NCI-H345 treated with DMSO at 0.1 percent for 48 hours (cell line): ENCODE data around the gene IL1F10.

Experiments used
- DNase-seq: peaks from one replicate; lab custom pipeline; 2025; ENCODE audit not compliant: unreplicated experiment; lab: John Stamatoyannopoulos, UW

IL1F10 gene, protein sequence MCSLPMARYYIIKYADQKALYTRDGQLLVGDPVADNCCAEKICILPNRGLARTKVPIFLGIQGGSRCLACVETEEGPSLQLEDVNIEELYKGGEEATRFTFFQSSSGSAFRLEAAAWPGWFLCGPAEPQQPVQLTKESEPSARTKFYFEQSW

DNA sequence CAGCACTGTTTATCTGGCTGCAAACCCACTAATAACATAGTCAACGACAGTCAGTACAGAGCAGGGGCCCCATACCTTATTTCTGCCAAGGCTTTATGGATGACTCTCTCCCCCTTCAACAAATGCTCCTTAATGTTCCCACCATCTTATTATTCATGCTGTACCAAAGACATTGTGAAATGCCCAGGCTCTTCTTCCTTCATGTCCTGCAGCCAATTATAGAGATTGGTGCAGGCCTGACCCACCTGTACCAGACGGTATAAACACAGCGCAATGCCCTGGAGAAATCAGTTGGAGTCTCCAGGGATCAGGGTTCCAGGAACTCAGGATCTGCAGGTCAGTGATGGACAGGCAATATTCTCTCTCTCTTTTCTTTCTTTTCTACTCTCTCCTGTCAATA lies at the start of gene IL1F10:
IL1F10 (plus strand) TSS at position 290 of the 400 bp plus-strand sequence. CDS start 4,769 bp downstream, outside the sequence.
- no peak for DNase-seq

DNA sequence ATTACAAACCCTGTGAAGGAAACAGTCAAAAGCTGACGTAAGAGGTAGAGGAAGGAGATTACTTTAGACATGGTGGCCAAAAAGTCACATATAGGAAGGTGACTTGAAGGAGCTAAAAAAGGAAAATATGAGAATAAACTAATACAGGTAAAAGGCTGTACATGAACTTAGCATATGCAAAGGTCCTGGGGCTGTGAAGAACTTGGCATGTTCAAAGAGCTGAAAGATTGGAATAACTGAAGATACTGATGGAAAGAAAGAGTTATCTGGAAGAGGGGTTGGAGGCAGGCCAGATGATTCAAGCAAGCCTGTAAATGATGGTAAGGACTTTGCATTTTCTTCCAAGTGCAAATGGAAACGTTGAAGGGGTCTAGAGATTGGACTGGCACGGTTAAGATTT lies 49.3 kb upstream of the IL1F10 start:
- no peak for DNase-seq

DNA sequence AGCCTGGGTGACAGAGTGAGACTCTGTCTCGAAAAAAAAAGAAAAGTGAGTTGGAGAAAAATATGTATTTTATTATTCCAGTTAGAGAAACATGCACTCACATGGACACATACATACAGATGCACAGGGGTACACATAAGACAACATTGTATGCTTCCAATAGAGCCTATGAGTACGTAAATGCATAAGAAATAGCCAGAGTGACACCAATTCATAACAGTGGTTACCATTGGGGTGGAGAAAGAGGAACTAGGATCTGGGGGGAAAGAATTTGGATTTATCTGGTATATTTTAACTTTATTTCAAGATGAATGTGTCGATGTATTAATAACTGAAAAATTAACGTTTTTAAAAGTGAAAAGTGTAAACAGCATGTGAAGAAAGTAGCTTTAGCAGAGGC lies 46.5 kb upstream of the IL1F10 start:
- no peak for DNase-seq

DNA sequence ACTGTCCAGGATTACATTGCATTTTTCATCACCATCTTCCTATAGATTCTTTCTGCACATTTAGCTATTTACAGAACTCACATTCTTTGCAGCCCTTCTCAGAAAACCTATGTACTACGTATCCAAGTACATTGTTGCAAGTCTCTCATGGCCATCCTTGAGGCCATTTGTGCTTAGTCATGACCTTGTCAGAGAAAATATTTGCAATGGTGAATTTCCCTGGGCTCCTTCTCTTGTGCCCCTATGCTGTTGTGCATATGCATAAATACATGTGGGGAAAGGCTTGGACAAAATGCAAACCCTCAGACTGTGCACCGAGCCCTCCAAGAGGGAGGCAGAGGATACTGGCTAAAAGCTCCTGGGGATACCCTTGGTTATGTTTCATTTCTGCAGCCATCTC lies 43.0 kb upstream of the IL1F10 start:
- no peak for DNase-seq

DNA sequence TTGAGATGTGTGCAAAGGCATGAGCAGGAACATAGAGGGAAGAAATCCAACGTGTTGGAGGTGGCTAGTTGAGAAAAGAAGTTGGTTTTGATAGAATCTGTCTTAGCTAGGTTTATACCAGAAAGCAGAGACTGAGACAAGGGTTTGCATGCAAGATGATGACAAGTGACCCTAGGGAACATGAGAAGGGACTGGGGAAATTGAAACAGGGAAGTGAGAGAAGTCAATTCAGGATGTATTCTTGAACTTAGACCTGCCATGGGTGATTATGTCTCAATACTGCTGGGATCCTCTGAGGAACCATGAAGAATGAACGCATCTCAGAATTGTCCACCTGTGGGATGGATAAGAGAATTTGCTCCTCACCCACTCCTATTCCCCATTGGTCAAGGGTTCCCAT lies 42.0 kb upstream of the IL1F10 start:
- DNase-seq: no peak

DNA sequence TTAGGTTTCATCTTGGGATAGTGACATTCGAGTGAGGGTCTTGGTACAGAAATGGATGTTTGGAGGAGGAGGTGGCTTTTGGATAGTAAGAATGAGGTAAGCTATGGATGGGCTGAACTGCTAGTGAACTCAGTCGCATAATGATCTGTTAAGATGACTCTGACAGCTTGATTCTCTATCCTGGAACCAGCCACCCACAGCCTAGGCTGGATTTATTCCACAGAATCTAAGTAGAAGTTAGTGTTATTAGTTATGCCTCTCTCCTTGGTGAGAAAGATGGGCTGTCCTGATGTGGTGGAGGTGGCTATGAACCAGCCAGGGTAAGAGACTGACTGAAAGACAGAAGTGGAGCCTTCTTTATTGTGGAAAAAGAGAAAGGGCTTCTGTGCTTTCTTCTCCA lies 40.1 kb upstream of the IL1F10 start:
- DNase-seq: no peak

DNA sequence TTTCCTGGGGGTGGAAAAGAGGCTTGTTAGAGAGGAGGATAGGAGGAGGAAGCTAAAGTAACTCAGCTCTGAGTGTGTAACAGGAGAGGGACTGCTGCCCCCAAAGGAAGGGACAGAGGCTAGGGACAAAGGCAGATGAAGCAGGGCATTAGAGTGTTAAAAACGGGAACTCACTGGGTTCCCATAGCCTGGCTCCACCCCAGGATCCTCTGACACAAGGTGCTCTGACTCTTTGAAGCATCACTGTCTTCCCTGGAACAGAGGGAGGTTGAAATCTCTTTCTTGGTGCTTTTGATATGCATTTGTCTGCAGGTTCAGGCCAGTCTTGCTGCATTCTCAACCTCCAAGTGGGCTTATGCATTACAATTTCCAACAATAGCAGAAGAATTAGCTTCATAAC lies 39.7 kb upstream of the IL1F10 start:
- no peak for DNase-seq

DNA sequence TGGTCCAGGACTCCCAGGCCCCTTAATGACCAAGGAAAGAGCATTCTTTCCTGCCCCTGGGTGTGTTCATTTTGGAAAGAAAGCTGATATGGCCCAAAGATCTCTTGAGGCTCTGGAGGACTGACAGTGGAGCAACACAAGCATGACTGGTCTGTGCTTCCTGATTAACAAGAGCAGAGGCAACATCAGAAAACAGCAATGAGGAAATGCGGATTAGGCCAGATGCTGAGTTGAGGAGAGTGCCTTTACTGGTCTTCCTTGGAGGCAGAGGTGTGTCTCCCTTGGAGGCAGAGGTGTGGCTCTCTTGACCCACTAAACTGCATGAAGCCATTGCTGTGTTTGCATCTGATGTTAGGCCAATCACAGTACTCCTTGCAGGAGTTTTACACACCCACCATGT lies 35.0 kb upstream of the IL1F10 start:
- no peak for DNase-seq

DNA sequence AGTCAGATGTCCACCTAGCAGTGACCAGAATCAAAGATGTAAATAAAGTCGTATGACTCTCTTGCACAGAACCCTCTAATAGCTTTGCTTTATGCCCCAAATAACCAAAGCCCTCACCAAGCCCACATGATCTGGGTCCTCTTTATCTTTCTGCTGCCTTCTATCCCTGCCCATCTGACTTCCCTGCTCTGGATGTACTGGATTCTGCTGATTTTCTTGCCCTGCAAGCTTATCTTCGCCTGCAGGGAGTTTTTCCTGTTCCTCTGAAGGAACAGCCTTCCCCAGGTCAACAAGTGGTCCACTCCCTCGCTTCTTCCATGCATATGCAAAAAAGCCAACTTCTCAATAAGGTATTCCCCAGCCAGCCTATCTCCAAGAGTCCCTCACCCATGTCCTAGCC lies 33.8 kb upstream of the IL1F10 start:
- DNase-seq: no peak

DNA sequence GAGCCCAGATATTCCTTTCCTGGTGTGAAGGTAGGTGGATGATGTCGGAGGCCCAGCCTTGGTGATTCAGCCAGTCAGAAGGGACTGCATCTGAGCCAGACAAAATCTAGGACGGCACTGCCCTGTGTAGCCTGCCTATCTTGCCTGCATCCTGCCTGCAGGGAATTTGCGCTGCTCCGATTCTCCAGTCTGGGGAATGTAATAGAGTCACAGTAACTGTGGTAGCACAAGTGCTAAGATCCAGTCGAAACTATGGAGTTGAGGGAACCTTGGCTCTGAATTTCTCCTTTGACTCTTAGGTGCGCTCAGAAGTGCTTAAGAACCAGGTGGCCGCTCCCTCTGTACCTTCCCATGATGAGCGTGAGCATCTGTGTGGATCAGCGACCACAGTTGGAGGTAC lies 31.0 kb upstream of the IL1F10 start:
- no peak for DNase-seq

DNA sequence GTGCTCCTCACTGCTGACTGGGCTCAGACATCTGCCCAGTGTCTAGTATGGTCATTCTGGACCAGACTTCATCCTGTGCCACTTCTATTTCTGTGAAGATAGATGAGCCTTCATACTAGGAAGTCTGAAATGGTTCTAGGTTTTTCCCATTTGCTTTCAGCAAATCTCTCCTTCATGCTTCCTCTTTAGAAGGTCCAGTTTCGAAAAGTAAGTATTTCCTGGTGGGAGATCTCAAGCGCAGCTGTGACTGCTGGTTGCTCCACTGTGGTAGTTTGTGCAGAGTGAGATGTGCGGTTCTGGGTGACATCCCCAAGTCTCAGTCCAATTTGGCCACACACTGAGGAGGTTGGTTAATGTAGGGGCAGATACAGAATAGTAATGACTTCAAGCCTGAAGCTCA lies 29.5 kb upstream of the IL1F10 start:
- no peak for DNase-seq

DNA sequence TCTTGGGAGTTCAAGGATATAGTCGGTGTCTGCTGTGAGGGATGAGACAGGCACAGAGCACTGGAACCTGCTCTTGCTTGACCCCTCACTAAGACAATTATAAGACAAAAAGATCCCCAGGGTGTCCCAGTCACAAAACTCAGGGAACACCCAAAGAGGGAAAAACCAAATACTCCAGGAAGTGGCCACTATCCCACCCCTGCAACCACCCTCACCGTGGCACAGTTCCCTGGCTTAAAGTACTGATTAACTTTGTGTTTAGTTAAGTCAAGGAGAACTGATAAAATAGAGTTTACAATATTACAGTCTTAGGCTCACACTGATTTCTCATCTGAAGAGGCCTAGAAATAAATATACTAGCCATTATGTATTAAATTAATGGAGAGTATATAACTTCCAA lies 28.6 kb upstream of the IL1F10 start:
- no peak for DNase-seq

DNA sequence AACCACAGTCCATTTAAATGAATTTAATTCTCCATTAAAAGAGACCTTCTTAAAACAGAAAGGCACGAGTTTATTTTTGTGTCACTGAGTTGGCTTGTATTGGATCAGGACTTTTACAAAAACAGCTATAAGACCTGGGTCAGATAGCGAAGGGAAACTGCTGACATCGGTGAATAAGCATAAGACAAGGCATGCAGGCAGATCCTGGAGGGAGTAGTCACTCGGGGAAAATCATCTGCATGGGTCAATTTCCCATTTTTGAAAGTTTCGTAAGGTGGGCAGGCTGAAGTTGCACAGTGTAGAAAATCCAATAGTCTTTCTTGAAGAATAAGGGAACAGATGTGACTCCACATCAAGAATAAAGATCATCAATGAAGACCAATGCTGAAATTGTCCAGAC lies 28.1 kb upstream of the IL1F10 start:
- DNase-seq: no peak

DNA sequence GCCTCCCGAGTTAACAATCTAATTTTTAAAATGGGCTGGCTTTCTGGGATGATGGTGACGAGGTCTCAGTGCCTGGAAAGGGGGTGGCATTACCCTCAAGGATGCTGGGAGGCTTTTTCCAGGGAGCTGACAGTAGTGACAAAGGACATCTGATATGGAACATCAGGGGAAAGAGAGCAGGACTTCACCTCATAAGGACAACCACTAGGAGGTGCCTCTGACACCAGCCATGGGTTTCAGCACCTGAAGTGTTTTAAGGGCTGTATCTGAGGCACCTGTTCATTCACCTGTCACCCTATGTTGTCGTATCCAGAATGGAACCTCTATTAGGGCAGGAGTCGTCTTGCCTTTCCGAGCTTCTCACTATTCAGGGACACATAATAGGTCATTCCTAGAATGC lies 25.9 kb upstream of the IL1F10 start:
- DNase-seq: no peak

DNA sequence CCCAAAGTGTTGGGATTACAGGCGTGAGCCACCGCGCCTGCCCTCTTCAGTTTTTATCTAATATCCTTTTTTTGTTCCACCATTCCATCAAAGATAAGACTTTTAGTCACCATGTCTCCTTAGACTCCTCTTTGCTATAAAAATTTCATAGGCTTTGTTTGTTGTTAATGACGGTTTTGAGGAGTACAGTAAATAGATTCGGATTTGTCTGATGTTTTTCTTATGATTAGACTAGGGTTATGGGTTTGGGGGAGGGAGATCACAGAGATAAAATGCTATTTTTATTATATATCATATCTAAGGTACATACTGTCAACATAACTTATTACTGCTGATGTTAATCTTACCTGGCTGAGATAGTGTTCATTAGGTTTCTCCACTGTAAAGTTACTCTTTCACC lies 21.3 kb upstream of the IL1F10 start:
- no peak for DNase-seq

DNA sequence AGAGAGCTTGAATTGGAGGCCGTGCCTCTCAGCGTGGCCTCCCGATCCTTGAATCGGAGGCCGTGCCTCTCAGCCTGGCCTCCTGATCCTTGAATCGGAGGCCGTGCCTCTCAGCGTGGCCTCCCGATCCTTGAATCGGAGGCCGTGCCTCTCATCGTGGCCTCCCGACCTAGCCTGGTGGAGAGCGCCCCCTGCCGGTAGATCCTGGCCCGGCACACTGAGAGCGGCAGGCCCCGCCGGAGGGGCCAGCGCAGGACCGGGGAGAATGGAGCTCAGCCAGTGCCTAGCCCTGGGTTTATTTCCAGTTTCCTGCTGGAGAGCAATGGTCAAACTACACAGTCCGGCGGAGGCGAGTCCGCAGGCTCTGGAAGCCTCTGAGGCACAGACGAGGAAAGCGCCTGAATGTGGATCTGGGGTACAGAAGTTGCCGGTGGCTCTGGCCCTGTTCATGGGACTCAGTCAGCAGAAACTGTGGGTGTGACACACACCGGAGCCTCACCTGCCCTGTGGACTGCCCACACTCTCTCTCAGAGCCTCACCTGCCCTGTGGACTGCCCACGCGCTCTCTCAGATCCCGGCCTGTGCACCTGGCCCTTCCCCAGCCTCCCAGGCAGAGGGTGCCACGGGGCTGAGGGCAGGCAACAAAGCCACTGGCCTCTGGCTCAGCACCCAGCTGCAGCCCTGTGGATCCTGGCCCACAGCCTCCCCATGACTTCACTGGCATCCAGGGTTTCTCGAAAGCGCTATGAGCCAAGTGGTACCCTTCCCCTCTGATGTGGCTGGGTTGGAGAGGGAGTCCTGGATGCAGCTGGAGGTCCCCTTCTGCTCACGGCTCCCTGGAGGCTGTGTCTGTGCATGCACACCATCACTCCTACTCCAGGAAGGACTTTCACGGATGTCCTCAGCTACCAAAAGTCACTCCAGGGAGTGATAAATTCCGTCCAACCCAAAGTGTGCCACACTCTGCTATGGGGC lies 16.6 kb upstream of the IL1F10 start:
- no peak for DNase-seq

DNA sequence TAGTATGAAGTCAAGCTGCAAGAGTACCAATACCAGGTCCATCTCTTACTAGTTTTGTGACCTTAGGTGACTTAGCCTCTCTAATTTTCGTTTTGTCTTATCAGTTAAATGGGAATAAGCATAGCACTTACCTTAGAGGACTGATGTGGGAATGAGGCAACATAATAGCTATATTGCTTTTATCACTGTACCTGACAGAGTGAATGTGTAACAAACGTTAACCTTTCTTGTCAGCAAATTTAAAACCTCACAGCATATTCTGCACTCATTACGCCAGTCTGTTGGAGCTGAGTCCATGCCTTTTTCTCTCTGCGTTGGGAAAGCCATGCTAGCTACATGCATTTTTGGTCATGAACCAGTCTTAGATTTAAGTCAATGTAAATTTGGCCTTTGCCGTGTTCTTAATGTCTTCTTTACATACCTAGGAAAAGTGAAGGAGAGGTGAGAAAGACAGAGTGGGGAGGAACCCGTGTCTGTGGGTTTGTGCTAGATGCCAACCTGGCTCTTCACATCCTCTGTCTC lies 15.3 kb upstream of the IL1F10 start, which contains the start of gene IL36B:
IL36B (minus strand) TSS at position 472 of the 522 bp plus-strand sequence.
- DNase-seq: no peak

DNA sequence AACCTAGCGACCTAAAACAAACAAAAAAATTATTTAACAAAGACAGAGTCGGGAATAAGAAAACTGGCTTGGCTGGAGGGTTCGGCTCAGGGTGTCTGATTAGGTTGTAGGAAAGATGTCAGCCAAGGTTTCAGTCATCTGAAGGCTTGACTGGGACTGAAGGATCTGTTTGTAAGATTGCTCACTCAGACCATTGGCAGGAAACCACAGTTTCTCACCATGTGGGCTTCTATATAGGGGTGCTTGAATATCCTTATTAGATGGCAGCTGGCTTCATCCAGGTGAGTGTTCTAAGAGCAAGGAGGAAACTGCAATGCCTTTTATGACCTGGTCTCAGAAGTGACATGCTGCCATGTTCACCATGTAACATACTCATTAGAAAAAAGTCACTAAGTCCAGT lies 14.1 kb upstream of the IL1F10 start:
- DNase-seq: no peak

DNA sequence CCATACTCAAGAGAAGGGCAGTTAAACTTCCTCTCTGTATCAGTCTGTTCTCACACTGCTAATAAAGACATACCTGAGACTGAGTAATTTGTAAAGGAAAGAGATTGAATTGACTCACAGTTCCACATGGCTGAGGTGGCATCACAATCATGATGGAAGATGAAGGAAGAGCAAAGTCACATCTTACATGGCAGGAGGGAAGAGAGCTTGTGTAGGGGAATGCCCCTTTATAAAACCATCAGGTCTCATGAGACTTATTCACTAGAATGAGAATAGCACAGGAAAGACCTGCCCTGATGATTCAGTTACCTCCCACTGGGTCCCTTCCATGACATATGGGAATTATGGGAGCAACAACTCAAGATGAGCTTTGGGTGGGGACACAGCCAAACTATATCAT lies 13.7 kb upstream of the IL1F10 start:
- DNase-seq: no peak

DNA sequence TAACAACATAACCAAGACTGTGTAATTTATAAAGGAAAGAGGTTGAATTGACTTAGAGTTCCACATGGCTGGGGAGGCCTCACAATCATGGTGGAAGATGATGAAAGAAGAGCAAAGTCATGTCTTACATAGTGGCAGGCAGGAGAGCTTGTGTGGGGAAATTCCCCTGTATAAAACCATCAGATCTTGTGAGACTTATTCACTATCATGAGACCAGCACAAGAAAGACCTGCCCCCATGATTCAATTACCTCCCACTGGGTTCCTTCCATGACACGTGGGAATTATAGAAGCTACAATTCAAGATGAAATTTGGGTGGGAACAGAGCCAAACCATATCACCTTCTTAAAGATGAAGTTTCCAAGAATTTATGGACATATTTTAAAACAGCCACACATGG lies 11.2 kb upstream of the IL1F10 start:
- DNase-seq: no peak

DNA sequence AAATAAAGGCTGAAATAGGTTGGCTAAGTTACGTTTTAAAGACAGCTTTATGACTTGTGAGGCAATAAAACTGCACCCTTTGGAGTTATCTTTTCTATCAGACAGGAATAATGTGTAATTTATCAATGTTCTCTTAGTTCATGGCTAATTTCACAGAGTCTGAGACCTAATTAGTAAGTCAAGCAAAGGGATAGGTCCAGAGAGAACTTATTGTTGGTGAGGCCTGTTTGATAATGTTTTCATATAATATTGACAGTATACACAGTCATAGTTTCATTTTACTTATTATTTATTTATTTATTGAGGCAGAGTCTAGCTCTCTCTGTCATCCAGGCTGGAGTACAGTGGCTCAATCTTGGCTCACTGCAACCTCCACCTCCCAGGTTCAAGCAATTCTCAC lies 10.7 kb upstream of the IL1F10 start:
- DNase-seq: no peak

DNA sequence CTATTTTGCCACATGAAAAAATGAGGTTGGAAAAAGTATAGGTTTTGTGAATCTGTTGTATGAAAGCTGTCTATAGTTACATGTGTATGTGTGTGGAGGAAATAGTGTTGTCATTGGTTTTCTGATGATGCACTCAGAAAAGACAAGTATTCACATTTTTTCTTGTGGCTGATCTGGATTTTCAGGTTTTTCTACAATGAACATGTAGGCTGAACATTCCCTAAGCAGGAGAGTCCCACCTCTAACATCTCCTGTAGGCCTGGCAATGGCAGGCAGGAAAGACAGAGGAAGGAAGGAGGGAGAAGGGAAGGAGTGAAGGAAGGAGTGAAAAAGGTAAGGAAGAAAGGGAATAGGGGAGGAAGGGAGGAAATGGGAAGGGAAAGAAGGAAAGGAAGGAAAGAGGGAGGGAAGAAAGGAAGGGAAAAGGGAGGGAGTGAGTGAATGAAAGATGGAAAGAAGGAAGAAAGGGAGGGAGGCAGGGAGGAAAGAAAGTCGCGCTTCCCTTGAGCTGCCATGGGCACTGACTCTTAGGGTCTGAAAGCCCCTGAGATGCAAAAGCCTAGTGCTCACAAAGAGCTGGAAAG lies 9.3 kb upstream of the IL1F10 start:
- DNase-seq: no peak
